ENCODE data around the gene ZSCAN9.
A peak's percentile ranks its signal among the peaks of the same experiment; 100 is the strongest.

Gene ZSCAN9

GRCh38 chr6:28269492-28269891, 44.4 kb downstream of the ZSCAN9 start:
- peak; percentile 45 to 64 for DNase-seq

- no peak for DNase-seq
These were observed 49.8 kb downstream of the ZSCAN9 start for GRCh38 chr6:28274888-28275287.

GRCh38 chr6:28277746-28278145, 52.7 kb downstream of the ZSCAN9 start:
- no peak for DNase-seq

GRCh38 chr6:28280595-28281287, 55.7 kb downstream of the ZSCAN9 start:
- DNase-seq = peak in 1 of 2 experiments; percentile 7

GRCh38 chr6:28281288-28282064, 56.4 kb downstream of the ZSCAN9 start, which contains the start of gene PGBD1:
TSS of gene PGBD1 (plus strand) at chr6:28281572. CDS start at chr6:28283814, 2,242 bp downstream.
- peak; percentile 75 to 80 for DNase-seq

- no peak for DNase-seq
These were observed 57.9 kb downstream of the ZSCAN9 start for GRCh38 chr6:28282926-28283325.
